K562 (cell line): ENCODE data around the gene BTRC. TPM values are rescaled to one million over a fixed set of nuclear protein-coding genes. Genes with fewer than 3 reads are reported as not detected.

Source experiments
- ATAC-seq: fragments of 200-7000 bp; cut with Tn5 transposase; 3 replicates; pipeline ENCODE4 v1.9.1; 2020; ENCODE audit warnings: moderate library complexity
- BruUV-seq: library from RNA; stranded (reverse); fragments of 400-500 nt; replicated peaks from 2 replicates; lab custom pipeline; 2021; lab: Mats Ljungman, UMichigan
- CTCF ChIA-PET: fragments of 300-600 bp; formaldehyde crosslinking; extraction: SDS; loops from one replicate; lab custom pipeline; 2021; ENCODE audit warnings: low intra/inter-chr PET ratio; lab: Yijun Ruan, JAX
- POLR2A ChIA-PET: fragments of 300-600, 350-650 bp; sonication (Branson Sonifier 250); formaldehyde crosslinking; extraction: SDS; loops from one replicate; lab custom pipeline; 2021; ENCODE audit warnings: antibody characterized with exemption, inconsistent platforms; lab: Yijun Ruan, JAX
- DNase-seq, 4 experiments: peaks; one replicate each; pipeline versions ENCODE4 v3.0.0 to v3.0.0-alpha.2; 2011 to 2018; ENCODE audit warnings: low spot score in 3 of 4, mixed read lengths in 3 of 4; ENCODE audit errors: extremely low read depth in 1 of 4
- FAIRE-seq: peaks from 2 replicates; lab custom pipeline; 2011; peaks lifted over from hg19 to GRCh38; lab: Jason Lieb, UNC
- H2AFZ ChIP-seq: 2 replicates; pipeline ENCODE4 v1.6.0; 2011; ENCODE audit warnings: low read depth, low read length, control low read depth, inconsistent platforms
- H3K27ac ChIP-seq: fragments of 200-600 bp; 3 replicates; pipeline ENCODE4 v1.8.0; 2011; ENCODE audit warnings: low read depth, mild to moderate bottlenecking, control low read depth, inconsistent platforms, low read length, moderate library complexity, mixed read lengths; ENCODE audit errors: extremely low read depth
- H3K27me3 ChIP-seq, 2 experiments: fragments of 300-600 bp in 1 of 2; 2 replicates in 1 of 2; 3 replicates in 1 of 2; pipeline versions ENCODE4 v1.6.0 to v1.8.0; 2011; ENCODE audit warnings: inconsistent platforms in 2 of 2, low read length in 2 of 2, mild to moderate bottlenecking in 1 of 2, mixed read lengths in 1 of 2, moderate library complexity in 1 of 2; ENCODE audit not compliant: control insufficient read depth in 2 of 2, insufficient read depth in 2 of 2
- H3K36me3 ChIP-seq: fragments of 300-600 bp; 3 replicates; pipeline ENCODE4 v1.8.0; 2011; ENCODE audit warnings: mild to moderate bottlenecking, low read length, inconsistent platforms; ENCODE audit not compliant: control insufficient read depth, insufficient read depth
- H3K4me1 ChIP-seq, 2 experiments: fragments of 200-600 bp in 1 of 2; replicated peaks in 1 of 2; 2 replicates in 1 of 2; 3 replicates in 1 of 2; pipeline versions ENCODE4 v1.5.1 to v1.8.0; 2011; ENCODE audit warnings: inconsistent platforms in 2 of 2, low read length in 2 of 2, mild to moderate bottlenecking in 1 of 2, mixed read lengths in 1 of 2, moderate library complexity in 1 of 2; ENCODE audit not compliant: control insufficient read depth in 2 of 2, insufficient read depth in 2 of 2
- H3K4me2 ChIP-seq: 2 replicates; pipeline ENCODE4 v1.6.1; 2011; ENCODE audit warnings: low read length, control low read depth, inconsistent platforms, mixed read lengths; ENCODE audit not compliant: insufficient read depth
- H3K4me3 ChIP-seq: fragments of 200-600 bp; sonication (generic), shearing (Covaris generic); 2 replicates; pipeline ENCODE4 v1.5.1; 2016; ENCODE audit warnings: control low read depth, inconsistent platforms
- H3K79me2 ChIP-seq: fragments of 200-600 bp; 3 replicates; pipeline ENCODE4 v1.8.0; 2011; ENCODE audit warnings: low read length, inconsistent platforms; ENCODE audit not compliant: control insufficient read depth, insufficient read depth
- H3K9ac ChIP-seq, 2 experiments: 2 replicates each; pipeline versions ENCODE4 v1.6.0 to v1.6.1; 2011; ENCODE audit warnings: low read depth in 2 of 2, low read length in 2 of 2, control low read depth in 1 of 2, inconsistent platforms in 1 of 2, mild to moderate bottlenecking in 1 of 2, mixed read lengths in 1 of 2; ENCODE audit not compliant: insufficient read depth in 1 of 2
- H3K9me1 ChIP-seq: one replicate; pipeline ENCODE4 v1.6.0; 2011; ENCODE audit warnings: inconsistent platforms, mild to moderate bottlenecking, low read length, moderate library complexity; ENCODE audit not compliant: control insufficient read depth, insufficient read depth
- H3K9me3 ChIP-seq: replicated peaks from 2 replicates; pipeline ENCODE4 v1.5.1; 2011; ENCODE audit warnings: low read depth, low read length, inconsistent platforms; ENCODE audit not compliant: control insufficient read depth, insufficient read depth
- H4K20me1 ChIP-seq: replicated peaks from 2 replicates; pipeline ENCODE4 v1.6.1; 2011; ENCODE audit warnings: low read length, inconsistent platforms, mixed read lengths; ENCODE audit not compliant: control insufficient read depth, insufficient read depth
- GATA2 ChIP-seq: sonication (generic); formaldehyde crosslinking; IDR thresholded peaks from 2 replicates; pipeline ENCODE4 v1.4.0; 2020; ENCODE audit warnings: mild to moderate bottlenecking, missing genetic modification reagents
- HIVEP1 ChIP-seq: fragments of 250-450 bp; sonication (Bioruptor Pico); IDR thresholded peaks from 2 replicates; pipeline ENCODE4 v1.4.0; 2020; ENCODE audit warnings: mild to moderate bottlenecking
- RBM22 ChIP-seq: fragments of 200-400 bp; formaldehyde crosslinking; IDR thresholded peaks from 2 replicates; pipeline ENCODE4 v1.6.1; 2018; ENCODE audit warnings: low read length, low read depth; ENCODE audit not compliant: poor library complexity, severe bottlenecking
- TEAD4 ChIP-seq, 2 experiments: sonication (generic) in 1 of 2; formaldehyde crosslinking in 1 of 2; IDR thresholded peaks; 2 replicates each; pipeline versions ENCODE4 v1.6.1 to v1.8.0; 2012 to 2022; ENCODE audit warnings: borderline replicate concordance in 1 of 2, inconsistent platforms in 1 of 2, low read length in 1 of 2, mild to moderate bottlenecking in 1 of 2, missing genetic modification reagents in 1 of 2
- TRIM24 ChIP-seq, 2 experiments: fragments of 450-650 bp; IDR thresholded peaks; 2 replicates each; pipeline ENCODE4 v1.6.1; 2016
- WGBS: fragments of 100-300 bp; shearing (Covaris generic); methylation state at CpG from one replicate; pipeline ENCODE4 v1.1.6; 2016; ENCODE audit warnings: low coverage, mixed read lengths; ENCODE audit not compliant: insufficient coverage; ENCODE audit errors: missing lambda C conversion rate; 5-methylcytosine and 5-hydroxymethylcytosine counted together
- in situ Hi-C: fragments of 300-500 bp; cut with MboI; formaldehyde crosslinking; loops from 4 replicates; pipeline ENCODE4 v1.15.0; 2018; ENCODE audit warnings: inconsistent platforms, mixed read lengths
- intact Hi-C: fragments of 100-400 bp; cut with micrococcal nuclease; formaldehyde crosslinking; loops from 2 replicates; pipeline ENCODE4 v1.14.2; 2022
- polyA plus RNA-seq, 8 experiments: library from polyadenylated mRNA; depleted of rRNA in 4 of 8; stranded (reverse) in 5 of 8; unstranded in 3 of 8; fragments of >200 nt; fragmentation: Nextera tagmentation in 2 of 8; fragmentation: Illumina TruSeq in 1 of 8; extraction: Ambion mirVana in 2 of 8; extraction: Trizol in 1 of 8; gene quantifications; 2 replicates each; pipeline versions ENCODE4 v1.2.1 to v1.2.3, GENCODE V29; 2011 to 2014; ENCODE audit warnings: inconsistent platforms in 1 of 8, missing spikeins in 1 of 8
- total RNA-seq, 7 experiments: library from RNA; depleted of rRNA in 6 of 7; stranded (reverse); fragments of >200 nt in 6 of 7; fragmentation: Illumina TruSeq in 2 of 7; extraction: Trizol in 2 of 7; gene quantifications; 2 replicates each; pipeline versions ENCODE4 v1.2.1 to v1.2.3, GENCODE V29; 2011 to 2021; ENCODE audit warnings: low replicate concordance in 1 of 7
- TF ChIP-seq, protein P1 (sequence below): fragments of 450-650 bp; IDR thresholded peaks from 2 replicates; pipeline ENCODE4 v1.6.1; 2016; ENCODE audit warnings: mild to moderate bottlenecking

The BTRC gene
- total and polyA plus RNA-seq, 9 of the 15 experiments (the other 6 are each of a cell fraction or from before 2014, with no cell fraction given), result 1.6 to 15.4 (median 7.0) TPM

DNA sequence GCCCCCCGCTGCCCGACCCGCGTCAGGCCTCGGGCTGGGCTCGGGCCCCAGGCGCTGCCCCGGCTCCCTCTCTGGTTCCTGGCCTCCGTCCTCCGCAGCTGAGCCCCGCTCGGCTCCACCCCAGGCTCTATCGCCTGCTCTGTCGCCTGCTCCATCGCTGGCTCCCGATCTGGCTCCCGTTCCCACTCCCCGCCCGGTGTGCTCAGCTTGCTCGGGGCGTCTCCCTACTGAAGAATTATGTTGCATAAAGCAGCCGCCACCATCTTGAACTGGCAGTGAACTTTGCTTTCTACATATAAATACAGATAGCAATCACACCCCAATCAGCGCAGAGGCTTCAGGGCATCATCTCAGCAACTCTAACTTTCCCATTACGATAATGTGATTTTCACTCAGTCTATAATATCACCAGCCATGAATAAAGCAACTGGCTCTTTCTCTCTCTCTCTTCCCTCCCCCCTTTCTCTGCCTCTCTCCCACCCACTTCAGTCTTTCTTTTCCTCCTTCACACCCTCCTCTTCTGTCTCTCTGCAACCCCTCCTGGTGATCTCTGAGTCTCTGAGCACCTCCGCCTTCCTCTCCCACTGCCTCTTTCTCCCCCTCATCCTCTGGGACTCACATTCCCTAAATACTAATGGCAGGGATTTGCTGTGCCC is 43.3 kb upstream of the BTRC start:
- no TSS peak for BruUV-seq
- no peak overlapping the region for H3K27ac ChIP-seq
- DNase-seq, result no peak

DNA sequence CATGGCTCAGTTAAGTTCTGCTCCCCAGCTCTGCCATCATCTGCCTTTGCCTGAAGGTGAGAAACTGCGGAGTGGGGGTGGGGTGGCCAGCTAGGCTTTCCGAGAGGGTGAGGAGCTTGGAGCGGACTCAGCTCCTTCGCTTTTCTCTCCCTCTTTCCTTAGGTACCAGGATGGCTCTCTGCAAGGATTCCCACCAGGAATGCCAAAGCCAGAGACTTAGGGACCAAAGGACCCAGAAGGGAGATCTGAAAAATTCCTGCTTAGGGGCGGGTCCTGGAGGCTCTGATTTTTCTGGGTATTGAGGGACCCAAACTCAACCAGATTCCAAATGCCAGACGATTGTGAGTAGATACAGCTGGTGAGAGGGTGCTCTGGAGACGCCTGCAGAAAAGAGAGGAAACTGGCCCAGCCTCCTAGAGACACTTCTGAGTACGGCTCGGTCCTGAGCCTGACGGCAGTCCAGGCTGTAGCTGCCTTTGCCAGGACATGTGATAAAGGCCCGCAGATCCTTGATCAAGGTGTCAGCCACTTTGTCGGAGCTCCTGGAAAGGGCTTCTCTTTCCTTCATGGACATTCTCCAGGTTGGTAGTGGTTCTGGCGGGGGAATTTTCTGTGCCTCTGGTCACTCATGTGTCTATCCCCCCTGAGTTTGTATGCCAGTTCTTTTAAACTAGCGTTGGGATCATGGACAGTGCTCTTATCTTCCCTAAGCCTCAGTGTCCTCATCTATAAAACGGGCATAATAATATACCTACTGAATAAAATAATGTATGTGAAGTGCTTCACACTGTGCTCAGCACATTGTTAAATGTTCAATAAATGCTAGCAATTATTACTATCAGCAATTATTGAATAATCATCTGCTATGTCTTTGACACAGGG is 42.5 kb upstream of the BTRC start:
- FAIRE-seq, result no peak
- BruUV-seq, result no TSS peak
- no peak for DNase-seq
- Histone ChIP-seq H2AFZ (no peak overlapping the region), H3K27ac (no peak overlapping the region), H3K9me3 (no peaks in the 10 kb centered on the region), H3K27me3 (peaks cover 0 to 19% of the 10 kb centered on the region in 2 experiments; a peak in 2 of 5 replicates), H3K4me3 (no peak overlapping the region), H4K20me1 (no peaks in the 10 kb centered on the region), H3K4me1 (peaks cover 0 to 5% of the 10 kb centered on the region in 2 experiments; a peak in 2 of 5 replicates), H3K9me1 (no peaks in the 10 kb centered on the region), H3K9ac (no peak overlapping the region), H3K4me2 (no peak overlapping the region), H3K36me3 (no peaks in the 10 kb centered on the region), H3K79me2 (no peaks in the 10 kb centered on the region)
- intact Hi-C loops (no loop called here), in situ Hi-C loops (no loop called here)
- 0% methylated on average over 10 of the region's 15 CpGs for WGBS
- POLR2A ChIA-PET, result interaction anchor here (0.6 to 1.3 kb wide), 3 partner anchors 8 to 212 kb away, joined by 3 read pairs; no protein-coding TSS in a partner anchor
- CTCF ChIA-PET, result no interaction called here
- ATAC-seq, result peak; percentile 32; the same call in 1 of the 3 replicates
- TF ChIP-seq, protein P1, sequence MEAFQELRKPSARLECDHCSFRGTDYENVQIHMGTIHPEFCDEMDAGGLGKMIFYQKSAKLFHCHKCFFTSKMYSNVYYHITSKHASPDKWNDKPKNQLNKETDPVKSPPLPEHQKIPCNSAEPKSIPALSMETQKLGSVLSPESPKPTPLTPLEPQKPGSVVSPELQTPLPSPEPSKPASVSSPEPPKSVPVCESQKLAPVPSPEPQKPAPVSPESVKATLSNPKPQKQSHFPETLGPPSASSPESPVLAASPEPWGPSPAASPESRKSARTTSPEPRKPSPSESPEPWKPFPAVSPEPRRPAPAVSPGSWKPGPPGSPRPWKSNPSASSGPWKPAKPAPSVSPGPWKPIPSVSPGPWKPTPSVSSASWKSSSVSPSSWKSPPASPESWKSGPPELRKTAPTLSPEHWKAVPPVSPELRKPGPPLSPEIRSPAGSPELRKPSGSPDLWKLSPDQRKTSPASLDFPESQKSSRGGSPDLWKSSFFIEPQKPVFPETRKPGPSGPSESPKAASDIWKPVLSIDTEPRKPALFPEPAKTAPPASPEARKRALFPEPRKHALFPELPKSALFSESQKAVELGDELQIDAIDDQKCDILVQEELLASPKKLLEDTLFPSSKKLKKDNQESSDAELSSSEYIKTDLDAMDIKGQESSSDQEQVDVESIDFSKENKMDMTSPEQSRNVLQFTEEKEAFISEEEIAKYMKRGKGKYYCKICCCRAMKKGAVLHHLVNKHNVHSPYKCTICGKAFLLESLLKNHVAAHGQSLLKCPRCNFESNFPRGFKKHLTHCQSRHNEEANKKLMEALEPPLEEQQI, result no peak
- no peak for TF ChIP-seq TEAD4 (IDR thresholded peaks at IDR 0.05; ENCODE audit: low read length)
- no peak for TF ChIP-seq TEAD4 (CRISPR knock-in tag; IDR thresholded peaks at IDR 0.05; ENCODE audit: borderline replicate concordance)
- no peak for TF ChIP-seq HIVEP1 (CRISPR knock-in tag)
- no peak for TF ChIP-seq RBM22

More for the DNA sequence above, 43.3 kb upstream of the BTRC start:
- H3K79me2 ChIP-seq, result no peaks in the 10 kb centered on the region
- no peaks in the 10 kb centered on the region for H3K9me3 ChIP-seq
- intact Hi-C loops (no loop called here), in situ Hi-C loops (no loop called here)
- H4K20me1 ChIP-seq, result no peaks in the 10 kb centered on the region
- H3K4me1 ChIP-seq, result peaks cover 0 to 5% of the 10 kb centered on the region in 2 experiments; a peak in 2 of 5 replicates
- FAIRE-seq (no peak), ATAC-seq (peak; percentile 22; the same call in 1 of the 3 replicates)
- H3K27me3 ChIP-seq, result peaks cover 0 to 19% of the 10 kb centered on the region in 2 experiments; a peak in 2 of 5 replicates
- no peaks in the 10 kb centered on the region for H3K36me3 ChIP-seq
- WGBS, result 5% methylated on average over 15 of the region's 25 CpGs
- no peak overlapping the region for H3K4me2 ChIP-seq
- POLR2A ChIA-PET, result interaction anchor here (0.6 to 1.3 kb wide), 2 partner anchors 10 to 170 kb away, joined by 3 read pairs; no protein-coding TSS in a partner anchor
- no peak overlapping the region for H2AFZ ChIP-seq
- H3K9me1 ChIP-seq, result no peaks in the 10 kb centered on the region
- TF ChIP-seq TRIM24 (IDR thresholded peaks at IDR 0.05) (0 out of 4 replicates have a peak, but pooled peaks of 1 of the 2 experiments have one; percentile 25), GATA2 (no peak)
- no peak overlapping the region for H3K9ac ChIP-seq
- H3K4me3 ChIP-seq, result no peak overlapping the region
- CTCF ChIA-PET, result no interaction called here
